H1 (cell line): ENCODE results near the gene EPG5. TPM values are rescaled to one million over a fixed set of nuclear protein-coding genes. Genes with fewer than 3 reads are reported as not detected.

Experiments
- CTCF ChIA-PET: fragments of 300-600 bp; sonication (Branson Sonifier 250); formaldehyde crosslinking; loops from one replicate; lab custom pipeline; 2021; ENCODE audit not compliant: partially characterized antibody; lab: Charles Lee
- POLR2A ChIA-PET: fragments of 300-600 bp; sonication (Branson Sonifier 250); formaldehyde crosslinking; loops from one replicate; lab custom pipeline; 2021; ENCODE audit warnings: inconsistent platforms; ENCODE audit not compliant: partially characterized antibody; lab: Charles Lee
- DNase-seq, 2 experiments: peaks; one replicate each; pipeline versions ENCODE4 v3.0.0 to v3.0.0-alpha.2; 2010 to 2022; ENCODE audit warnings: low spot score in 2 of 2, low read depth in 1 of 2, mixed read lengths in 1 of 2
- FAIRE-seq: peaks from 2 replicates; lab custom pipeline; 2011; peaks lifted over from hg19 to GRCh38; lab: Jason Lieb, UNC
- H2AFZ ChIP-seq: 2 replicates; pipeline ENCODE4 v1.8.1; 2012; ENCODE audit warnings: low read length, inconsistent platforms
- H2AK5ac ChIP-seq: 2 replicates; pipeline ENCODE4 v1.6.1; 2013; ENCODE audit warnings: low read depth, low read length
- H2BK120ac ChIP-seq: replicated peaks from 2 replicates; pipeline ENCODE3; 2013; ENCODE audit warnings: low read depth, low read length, inconsistent platforms
- H2BK12ac ChIP-seq: 2 replicates; pipeline ENCODE4 v1.6.1; 2013; ENCODE audit warnings: low read depth, low read length
- H2BK15ac ChIP-seq: 2 replicates; pipeline ENCODE4 v1.6.1; 2013; ENCODE audit warnings: low read length
- H2BK20ac ChIP-seq: 2 replicates; pipeline ENCODE4 v1.6.1; 2013; ENCODE audit warnings: low read length
- H2BK5ac ChIP-seq: 2 replicates; pipeline ENCODE4 v1.6.1; 2013; ENCODE audit warnings: low read depth, low read length
- H3K14ac ChIP-seq: 2 replicates; pipeline ENCODE4 v1.6.1; 2013; ENCODE audit warnings: inconsistent platforms; ENCODE audit not compliant: insufficient read length
- H3K18ac ChIP-seq: 2 replicates; pipeline ENCODE4 v1.6.1; 2013; ENCODE audit warnings: low read length; ENCODE audit errors: extremely low read depth
- H3K23ac ChIP-seq: 2 replicates; pipeline ENCODE4 v1.6.1; 2013; ENCODE audit warnings: inconsistent platforms; ENCODE audit not compliant: insufficient read length
- H3K23me2 ChIP-seq: 2 replicates; pipeline ENCODE4 v1.6.1; 2013; ENCODE audit warnings: low read depth, low read length
- H3K27ac ChIP-seq: 2 replicates; pipeline ENCODE4 v1.6.1; 2011; ENCODE audit warnings: low read depth, low read length, inconsistent platforms
- H3K27me3 ChIP-seq, 4 experiments: replicated peaks in 1 of 4; 1 replicate in 1 of 4; 2 replicates in 3 of 4; pipeline versions ENCODE4 v1.6.1 to v1.8.1; 2011 to 2013; ENCODE audit warnings: low read length in 3 of 4, mild to moderate bottlenecking in 3 of 4, inconsistent platforms in 2 of 4, mixed read lengths in 2 of 4, moderate library complexity in 1 of 4; ENCODE audit not compliant: control insufficient read depth in 3 of 4, insufficient read depth in 3 of 4; ENCODE audit errors: extremely low read depth in 1 of 4
- H3K36me3 ChIP-seq, 4 experiments: 2 replicates each; pipeline versions ENCODE4 v1.6.1 to v1.8.1; 2011 to 2013; ENCODE audit warnings: mild to moderate bottlenecking in 4 of 4, low read length in 3 of 4, moderate library complexity in 2 of 4, control low read depth in 1 of 4, inconsistent platforms in 1 of 4; ENCODE audit not compliant: insufficient read depth in 4 of 4, control insufficient read depth in 2 of 4
- H3K4ac ChIP-seq: replicated peaks from 2 replicates; pipeline ENCODE3; 2013; ENCODE audit warnings: low read length, low read depth, mixed read lengths, inconsistent platforms; ENCODE audit not compliant: insufficient read length
- H3K4me1 ChIP-seq, 4 experiments: replicated peaks in 1 of 4; 1 replicate in 1 of 4; 2 replicates in 3 of 4; pipeline versions ENCODE4 v1.6.1 to v1.8.1; 2011 to 2013; ENCODE audit warnings: low read length in 3 of 4, inconsistent platforms in 2 of 4, mixed read lengths in 1 of 4; ENCODE audit not compliant: insufficient read depth in 4 of 4, control insufficient read depth in 3 of 4
- H3K4me2 ChIP-seq, 2 experiments: 2 replicates each; pipeline versions ENCODE4 v1.6.1 to v1.8.1; 2011 to 2013; ENCODE audit warnings: low read depth in 2 of 2, low read length in 2 of 2, control low read depth in 1 of 2, inconsistent platforms in 1 of 2, mild to moderate bottlenecking in 1 of 2; ENCODE audit not compliant: insufficient read depth in 1 of 2
- H3K4me3 ChIP-seq, 4 experiments: fragments of 200-600, 300-600 bp in 1 of 4; sonication (generic), shearing (Covaris generic), sonication (Bioruptor Twin) in 1 of 4; 2 replicates each; pipeline versions ENCODE4 v1.5.1 to v1.8.1; 2011 to 2016; ENCODE audit warnings: low read length in 4 of 4, low read depth in 3 of 4, control low read depth in 2 of 4, inconsistent platforms in 2 of 4, mild to moderate bottlenecking in 2 of 4, mixed read lengths in 1 of 4, moderate library complexity in 1 of 4; ENCODE audit not compliant: insufficient read depth in 2 of 4; ENCODE audit errors: extremely low read depth in 1 of 4
- H3K56ac ChIP-seq: replicated peaks from 2 replicates; pipeline ENCODE3; 2013; ENCODE audit warnings: low read depth, mild to moderate bottlenecking, mixed read lengths, low read length, inconsistent platforms; ENCODE audit not compliant: insufficient read length
- H3K79me1 ChIP-seq: 2 replicates; pipeline ENCODE4 v1.6.1; 2013; ENCODE audit warnings: low read depth, low read length, control low read depth
- H3K79me2 ChIP-seq, 2 experiments: 2 replicates each; pipeline versions ENCODE4 v1.6.1 to v1.8.1; 2012 to 2013; ENCODE audit warnings: low read length in 2 of 2, mild to moderate bottlenecking in 2 of 2, inconsistent platforms in 1 of 2; ENCODE audit not compliant: insufficient read depth in 2 of 2, control insufficient read depth in 1 of 2
- H3K9ac ChIP-seq, 4 experiments: replicated peaks in 1 of 4; 1 replicate in 1 of 4; 2 replicates in 3 of 4; pipeline versions ENCODE4 v1.6.1 to v1.8.1; 2011 to 2013; ENCODE audit warnings: low read depth in 3 of 4, low read length in 3 of 4, control low read depth in 2 of 4, mild to moderate bottlenecking in 2 of 4, moderate library complexity in 2 of 4, inconsistent platforms in 1 of 4; ENCODE audit errors: extremely low read depth in 1 of 4
- H3K9me3 ChIP-seq, 2 experiments: 2 replicates each; pipeline versions ENCODE4 v1.6.1 to v1.8.1; 2012 to 2013; ENCODE audit warnings: mild to moderate bottlenecking in 2 of 2, moderate library complexity in 2 of 2, control low read depth in 1 of 2, inconsistent platforms in 1 of 2, low read depth in 1 of 2, low read length in 1 of 2, mixed read lengths in 1 of 2; ENCODE audit not compliant: insufficient read depth in 2 of 2
- H4K20me1 ChIP-seq, 2 experiments: replicated peaks in 1 of 2; 2 replicates each; pipeline versions ENCODE3 to v1.8.1; 2011 to 2013; ENCODE audit warnings: inconsistent platforms in 2 of 2, low read length in 2 of 2, mild to moderate bottlenecking in 1 of 2; ENCODE audit not compliant: insufficient read depth in 2 of 2, control insufficient read depth in 1 of 2
- H4K5ac ChIP-seq: 2 replicates; pipeline ENCODE4 v1.6.1; 2013; ENCODE audit warnings: low read length, low read depth, mixed read lengths, inconsistent platforms; ENCODE audit not compliant: insufficient read length
- H4K8ac ChIP-seq: 2 replicates; pipeline ENCODE4 v1.8.0; 2013; ENCODE audit warnings: mild to moderate bottlenecking, moderate library complexity, low read length, inconsistent platforms; ENCODE audit not compliant: insufficient read depth; ENCODE audit errors: extremely low read depth
- H4K91ac ChIP-seq: replicated peaks from 2 replicates; pipeline ENCODE3; 2013; ENCODE audit warnings: low read length, mixed read lengths, inconsistent platforms; ENCODE audit not compliant: insufficient read length
- CHD2 ChIP-seq: IDR thresholded peaks from 2 replicates; pipeline ENCODE4 v1.6.1; 2012; ENCODE audit warnings: low read length, improper control_type of control experiment
- WGBS, 2 experiments: shearing (Covaris generic) in 1 of 2; methylation state at CpG; one replicate each; pipeline versions ENCODE4 v1.1.6 to v1.1.7; 2013 to 2015; ENCODE audit warnings: low lambda C conversion rate in 2 of 2, mixed read lengths in 2 of 2, inconsistent platforms in 1 of 2, low coverage in 1 of 2, missing lambda C conversion rate in 1 of 2; ENCODE audit not compliant: insufficient replicate concordance in 2 of 2, insufficient coverage in 1 of 2, insufficient read length in 1 of 2; ENCODE audit errors: extremely low coverage in 1 of 2, missing lambda C conversion rate in 1 of 2; 5-methylcytosine and 5-hydroxymethylcytosine counted together
- polyA plus RNA-seq, 7 experiments: library from polyadenylated mRNA; depleted of rRNA in 3 of 7; stranded (reverse) in 5 of 7; unstranded in 2 of 7; fragments of >200 nt in 5 of 7; fragments of 200-250 nt in 2 of 7; gene quantifications; 1 replicate in 5 of 7; 2 replicates in 1 of 7; 4 replicates in 1 of 7; pipeline versions ENCODE4 v1.2.1 to v1.2.3, GENCODE V29; 2011 to 2013; ENCODE audit warnings: missing spikeins in 2 of 7, mixed read lengths in 2 of 7
- total RNA-seq: library from RNA; stranded (reverse); fragmentation: NEBNext Ultra II Directional; extraction: Animal tissue kit (Norgen Biotek cat#: 25700); gene quantifications from 2 replicates; pipeline ENCODE4 v1.2.1, GENCODE V29; 2021

EPG5 gene
- total and polyA plus RNA-seq, 2 of the 8 experiments (the other 6 are each of a cell fraction or from before 2014, with no cell fraction given) = 14.1 to 18.3 TPM

DNA sequence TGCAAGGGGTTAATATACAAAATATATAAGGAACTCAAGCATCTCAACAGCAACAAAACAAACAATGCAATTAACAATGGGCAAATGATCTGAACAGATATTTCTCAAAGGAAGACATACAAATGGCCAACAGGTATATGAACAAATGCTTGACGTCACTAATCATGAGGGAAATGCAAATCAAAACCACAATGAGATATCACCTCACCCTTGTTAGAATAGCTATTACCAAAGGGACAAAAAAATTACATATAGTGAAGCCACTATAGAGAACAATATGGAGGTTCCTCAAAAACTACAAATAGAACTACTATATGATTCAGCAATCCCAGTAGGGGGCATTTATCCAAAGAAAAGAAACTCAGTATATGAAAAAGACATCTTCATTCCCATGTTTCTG lies 145.4 kb downstream of the EPG5 start:
- no peak overlapping the region for H3K4me2 ChIP-seq
- no peak overlapping the region for H3K56ac ChIP-seq

More for the DNA sequence above, 145.4 kb downstream of the EPG5 start:
- H2BK15ac ChIP-seq = no peak overlapping the region
- H3K23ac ChIP-seq = no peak overlapping the region
- H3K18ac ChIP-seq = no peak overlapping the region
- no peaks in the 10 kb centered on the region for H3K23me2 ChIP-seq
- H3K14ac ChIP-seq = no peak overlapping the region
- H3K4ac ChIP-seq = no peak overlapping the region
- H4K5ac ChIP-seq = no peak overlapping the region
- WGBS, 2 experiments = 88% methylated on average over 1 of the region's 1 CpG; no CpG with 5 or more reads in 1 of the 2 experiments
- H2BK120ac ChIP-seq = no peak overlapping the region
- no peak overlapping the region for H3K9ac ChIP-seq
- no peak overlapping the region for H3K27ac ChIP-seq
- no peak overlapping the region for H2AFZ ChIP-seq
- H2AK5ac ChIP-seq = no peak overlapping the region
- no peak overlapping the region for H3K4me3 ChIP-seq
- H4K91ac ChIP-seq = no peak overlapping the region
- no peak overlapping the region for H2BK20ac ChIP-seq
- no peaks in the 10 kb centered on the region for H3K79me2 ChIP-seq
- H2BK12ac ChIP-seq = no peak overlapping the region
- H3K9me3 ChIP-seq = no peaks in the 10 kb centered on the region
- CTCF ChIA-PET = interaction anchor here (1.0 to 2.4 kb wide), 3 partner anchors 15 to 33 kb away, joined by 3 to 6 read pairs (median 5); no protein-coding TSS in a partner anchor
- H3K79me1 ChIP-seq = no peaks in the 10 kb centered on the region
- H4K8ac ChIP-seq = no peak overlapping the region
- no peak for DNase-seq
- POLR2A ChIA-PET = no interaction called here
- TF ChIP-seq CHD2 = no peak
- TF ChIP-seq, all 59 proteins: peak for 0
- Histone ChIP-seq H3K27me3 (no peaks in the 10 kb centered on the region), H2BK5ac (no peak overlapping the region), H3K36me3 (no peaks in the 10 kb centered on the region), H3K4me1 (peaks cover 0 to 9% (median 3%) of the 10 kb centered on the region in 4 experiments; a peak in 5 of 7 replicates), H4K20me1 (no peaks in the 10 kb centered on the region)
- FAIRE-seq = no peak
